ENCODE data around the gene BTN1A1. TPM values are rescaled to one million over a fixed set of nuclear protein-coding genes. Genes with fewer than 3 reads are reported as not detected.
A peak's percentile ranks its signal among the peaks of the same experiment; 100 is the strongest.
"Not testable (repeated sequence)": the region's sequence is repeated elsewhere in the genome, so short reads cannot be mapped to it uniquely, and the experiment has no call there.

Gene BTN1A1
- total RNA-seq, 1 donor = not detected

DNA sequence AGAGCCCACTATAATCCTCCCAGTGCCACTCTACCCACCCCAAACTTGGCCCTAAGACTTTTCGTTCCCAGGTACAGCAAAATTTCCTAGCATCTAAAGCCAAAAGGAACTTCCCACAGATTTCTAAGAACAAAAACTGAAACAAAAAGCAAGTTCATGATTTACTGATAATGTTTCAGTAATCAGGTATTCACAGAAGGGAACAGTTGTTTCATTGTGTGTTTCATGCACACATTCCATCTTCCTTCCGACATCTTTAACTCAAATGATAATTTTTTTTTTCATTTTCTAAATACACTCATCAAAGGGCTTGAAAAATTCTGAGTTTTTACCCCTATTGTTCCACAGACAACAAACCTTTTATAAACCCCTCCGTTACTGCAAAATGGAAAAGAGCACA lies 6.0 kb upstream of the BTN1A1 start:
- H3K4me3 ChIP-seq (ENCODE audit: low read depth, low read length) = no peak overlapping the region
- TF ChIP-seq, protein P1, sequence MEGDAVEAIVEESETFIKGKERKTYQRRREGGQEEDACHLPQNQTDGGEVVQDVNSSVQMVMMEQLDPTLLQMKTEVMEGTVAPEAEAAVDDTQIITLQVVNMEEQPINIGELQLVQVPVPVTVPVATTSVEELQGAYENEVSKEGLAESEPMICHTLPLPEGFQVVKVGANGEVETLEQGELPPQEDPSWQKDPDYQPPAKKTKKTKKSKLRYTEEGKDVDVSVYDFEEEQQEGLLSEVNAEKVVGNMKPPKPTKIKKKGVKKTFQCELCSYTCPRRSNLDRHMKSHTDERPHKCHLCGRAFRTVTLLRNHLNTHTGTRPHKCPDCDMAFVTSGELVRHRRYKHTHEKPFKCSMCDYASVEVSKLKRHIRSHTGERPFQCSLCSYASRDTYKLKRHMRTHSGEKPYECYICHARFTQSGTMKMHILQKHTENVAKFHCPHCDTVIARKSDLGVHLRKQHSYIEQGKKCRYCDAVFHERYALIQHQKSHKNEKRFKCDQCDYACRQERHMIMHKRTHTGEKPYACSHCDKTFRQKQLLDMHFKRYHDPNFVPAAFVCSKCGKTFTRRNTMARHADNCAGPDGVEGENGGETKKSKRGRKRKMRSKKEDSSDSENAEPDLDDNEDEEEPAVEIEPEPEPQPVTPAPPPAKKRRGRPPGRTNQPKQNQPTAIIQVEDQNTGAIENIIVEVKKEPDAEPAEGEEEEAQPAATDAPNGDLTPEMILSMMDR (IDR thresholded peaks at IDR 0.05; ENCODE audit: insufficient read depth, low read length) = no peak
- no peak for DNase-seq (ENCODE audit: low read depth)

GRCh38 chr6:26495281-26495680 lies 4.8 kb upstream of the BTN1A1 start:
- no peak for DNase-seq (ENCODE audit: low read depth)
- H3K4me3 ChIP-seq (ENCODE audit: low read depth, low read length) = no peak overlapping the region
- TF ChIP-seq, protein P1 (IDR thresholded peaks at IDR 0.05; ENCODE audit: insufficient read depth, low read length) = no peak

DNA sequence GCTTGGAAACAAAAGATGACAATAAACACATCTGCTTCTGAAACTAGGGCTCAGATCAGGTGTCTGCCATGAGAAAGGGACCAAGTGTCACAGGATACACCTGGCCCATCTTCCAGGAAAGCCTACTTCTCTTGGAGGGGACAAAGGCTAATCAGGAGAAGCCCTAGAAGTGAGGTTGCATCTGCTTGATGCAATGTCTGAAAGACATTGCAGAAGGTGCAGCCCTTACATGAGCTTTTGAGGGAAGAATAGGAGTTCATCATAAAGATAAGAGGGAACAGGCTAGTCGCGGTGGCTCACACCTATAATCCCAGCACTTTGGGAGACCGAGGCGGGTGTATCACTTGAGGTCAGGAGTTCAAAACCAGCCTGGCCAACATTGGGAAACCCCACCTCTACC lies 2.5 kb upstream of the BTN1A1 start:
- no peak overlapping the region for H3K4me3 ChIP-seq (ENCODE audit: low read depth, low read length)
- TF ChIP-seq, protein P1 (IDR thresholded peaks at IDR 0.05; ENCODE audit: insufficient read depth, low read length) = no peak
- DNase-seq (ENCODE audit: low read depth) = no peak

GRCh38 chr6:26501482-26501986 lies 1.4 kb downstream of the BTN1A1 start:
- TF ChIP-seq, protein P1 (IDR thresholded peaks at IDR 0.05; ENCODE audit: insufficient read depth, low read length) = no peak
- DNase-seq (ENCODE audit: low read depth) = peak; percentile 11
- peak overlapping the region; percentile 46 for H3K4me3 ChIP-seq (ENCODE audit: low read depth, low read length)

DNA sequence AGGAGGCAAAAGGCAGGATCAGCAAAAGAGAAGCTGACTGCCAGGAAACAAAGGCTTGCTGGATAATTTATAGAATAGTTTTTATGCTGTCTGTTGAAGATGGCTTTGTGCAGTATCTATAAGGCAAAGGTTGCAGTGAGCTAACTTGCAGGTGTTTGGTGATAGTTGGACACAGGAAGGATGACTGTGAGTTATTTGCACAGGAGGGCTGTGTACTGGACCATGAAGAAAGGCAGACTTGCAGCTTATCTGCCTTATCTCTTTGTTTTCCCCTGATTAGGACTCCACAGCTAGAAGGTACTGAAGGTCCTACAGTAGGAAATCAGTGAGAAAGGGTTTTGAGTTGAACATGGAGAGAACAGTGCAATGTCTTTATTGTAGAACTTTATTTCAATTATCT lies 2.1 kb downstream of the BTN1A1 start:
- TF ChIP-seq, protein P1 (IDR thresholded peaks at IDR 0.05; ENCODE audit: insufficient read depth, low read length) = no peak
- H3K4me3 ChIP-seq (ENCODE audit: low read depth, low read length) = no peak overlapping the region
- DNase-seq (ENCODE audit: low read depth) = no peak

DNA sequence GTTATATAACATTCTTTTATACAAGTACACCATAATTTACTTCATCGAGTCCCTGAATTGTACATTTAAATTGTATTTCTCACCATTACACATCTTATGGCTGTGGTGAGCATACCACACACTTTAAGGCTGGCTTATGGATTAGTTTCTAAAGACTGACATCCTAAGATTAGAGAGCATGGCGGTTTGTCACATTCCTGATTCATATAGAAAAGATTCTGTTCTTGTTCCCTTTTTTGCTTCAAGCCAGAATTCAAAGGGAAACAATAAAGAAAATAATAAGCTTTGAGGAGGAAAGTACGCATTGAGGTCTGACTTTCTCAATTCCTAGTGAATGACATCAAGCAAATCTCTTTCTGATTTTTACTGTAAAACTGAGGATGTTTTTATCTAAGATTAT lies 2.5 kb downstream of the BTN1A1 start:
- H3K4me3 ChIP-seq (ENCODE audit: low read depth, low read length) = no peak overlapping the region
- TF ChIP-seq, protein P1 (IDR thresholded peaks at IDR 0.05; ENCODE audit: insufficient read depth, low read length) = no peak
- no peak for DNase-seq (ENCODE audit: low read depth)

- DNase-seq (ENCODE audit: low read depth) = no peak
- TF ChIP-seq, protein P1 (IDR thresholded peaks at IDR 0.05; ENCODE audit: insufficient read depth, low read length) = no peak
- H3K4me3 ChIP-seq (ENCODE audit: low read depth, low read length) = no peak overlapping the region
Measured at GRCh38 chr6:26507658-26508057, 7.6 kb downstream of the BTN1A1 start.

DNA sequence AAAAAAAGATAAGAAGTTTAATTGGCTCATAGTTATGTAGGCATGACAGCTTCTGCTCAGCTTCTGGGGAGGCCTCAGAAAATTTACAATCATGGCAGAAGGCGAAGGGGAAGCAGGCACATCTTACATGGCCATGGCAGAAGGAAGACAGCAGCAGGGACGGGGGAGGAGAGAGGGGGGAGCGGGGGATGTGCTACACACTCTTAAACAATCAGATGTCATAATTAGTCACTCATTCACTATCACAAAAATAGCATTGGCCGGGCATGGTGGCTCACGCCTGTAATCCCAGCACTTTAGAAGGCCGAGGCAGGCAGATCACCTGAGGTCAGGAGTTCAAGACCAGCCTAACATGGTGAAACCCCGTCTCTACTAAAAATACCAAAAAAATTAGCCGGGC lies 10.9 kb downstream of the BTN1A1 start:
- not testable (repeated sequence) for H3K4me3 ChIP-seq (ENCODE audit: low read depth, low read length); DNase-seq (ENCODE audit: low read depth)
